Measurements from ENCODE around the gene PRXL2B. TPM values are rescaled to one million over a fixed set of nuclear protein-coding genes. Genes with fewer than 3 reads are reported as not detected.

Gene PRXL2B, protein sequence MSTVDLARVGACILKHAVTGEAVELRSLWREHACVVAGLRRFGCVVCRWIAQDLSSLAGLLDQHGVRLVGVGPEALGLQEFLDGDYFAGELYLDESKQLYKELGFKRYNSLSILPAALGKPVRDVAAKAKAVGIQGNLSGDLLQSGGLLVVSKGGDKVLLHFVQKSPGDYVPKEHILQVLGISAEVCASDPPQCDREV
- total RNA-seq = 1 to 10 TPM in 3 of 4 donors, under 1 TPM in 1; 0.97 to 3.9 (median 3.1) TPM
- 1 to 10 TPM; 1.8 to 3.0 (median 2.6) TPM for polyA plus RNA-seq
- long read RNA-seq, donor 1, partial matches to known transcripts = 0 of 2 reads
- long read RNA-seq, donor 1, other reads (novel, unspliced or antisense) = 1 of 2 reads
- long read RNA-seq, donor 2, partial matches to known transcripts = 0 of 1 reads
- long read RNA-seq, donor 2, other reads (novel, unspliced or antisense) = 1 of 1 reads

DNA sequence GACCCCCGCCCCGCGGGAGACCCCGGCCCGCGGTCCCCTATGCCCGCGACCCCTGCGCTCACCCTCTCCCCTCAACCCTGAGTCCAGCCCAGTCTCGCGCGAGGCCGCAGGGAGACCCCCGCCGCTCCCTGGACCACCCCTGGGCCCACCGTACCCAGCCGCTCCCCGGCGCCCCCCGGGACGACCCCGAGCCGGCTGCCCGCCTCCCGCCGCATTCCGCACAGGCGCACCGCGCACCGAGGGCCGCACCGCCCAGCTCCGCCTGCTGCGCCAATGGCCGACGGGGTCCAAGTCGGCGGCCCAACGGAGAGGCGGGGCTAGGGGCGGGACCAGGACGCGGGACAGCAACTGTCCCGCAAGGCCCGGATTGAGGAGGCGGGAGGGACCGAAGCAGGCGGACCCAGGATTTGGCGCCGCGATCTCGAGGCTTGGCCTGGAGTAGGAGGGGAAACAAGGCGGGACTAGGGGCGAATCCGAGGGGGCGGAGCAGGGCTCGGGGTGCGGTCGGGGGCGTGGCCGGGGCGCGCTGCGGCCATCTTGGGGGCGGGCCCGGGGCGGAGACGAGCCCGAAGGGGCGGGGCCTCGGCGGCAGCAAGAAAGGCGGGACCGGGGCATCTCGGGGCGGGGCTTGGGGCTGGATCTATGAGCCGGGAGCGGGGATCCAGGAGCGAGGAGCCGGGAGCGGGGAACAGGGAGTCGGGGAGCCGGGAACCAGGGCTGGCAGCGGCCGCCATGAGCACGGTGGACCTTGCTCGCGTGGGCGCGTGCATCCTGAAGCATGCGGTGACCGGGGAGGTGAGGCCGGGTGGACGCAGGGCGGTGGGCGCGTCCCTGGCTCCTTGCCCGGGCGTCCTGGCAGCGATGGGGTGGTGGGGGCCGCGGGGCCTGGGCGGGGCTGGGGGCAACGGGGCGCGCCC lies at the start of gene PRXL2B:
PRXL2B (plus strand) TSS at position 624 of the 917 bp plus-strand sequence; CDS start at position 733, 109 bp downstream.
- DNase-seq = peak; percentile 99 to 100
- Histone ChIP-seq H3K4me1 (peaks cover 3% of the 10 kb centered on the region), H3K4me3 (peak within 1 kb of the TSS; percentile 87), H3K27ac (peak within 1 kb of the TSS; percentile 88), H3K27me3 (ENCODE audit: insufficient read depth in 3 of 3, low read length in 2 of 3) (peaks cover 0 to 6% (median 2%) of the 10 kb centered on the region in 3 donors), H3K9me3 (no peaks in the 10 kb centered on the region), H3K36me3 (ENCODE audit: insufficient read depth in 1 of 2, low read depth in 1 of 2) (no peaks in the 10 kb centered on the region)
- WGBS, 3 donors = 1% methylated on average over 92 to 107 of the region's 107 CpGs
- intact Hi-C loops (cut with DNase I) = loop anchor here in 1 of 2 donors (5.0 kb wide), 1 partner anchor 1316 kb away; the partner anchor contains the start of gene C1orf174
- peak; percentile 94 to 96 (median 94) for ATAC-seq
- TF ChIP-seq, protein P1, sequence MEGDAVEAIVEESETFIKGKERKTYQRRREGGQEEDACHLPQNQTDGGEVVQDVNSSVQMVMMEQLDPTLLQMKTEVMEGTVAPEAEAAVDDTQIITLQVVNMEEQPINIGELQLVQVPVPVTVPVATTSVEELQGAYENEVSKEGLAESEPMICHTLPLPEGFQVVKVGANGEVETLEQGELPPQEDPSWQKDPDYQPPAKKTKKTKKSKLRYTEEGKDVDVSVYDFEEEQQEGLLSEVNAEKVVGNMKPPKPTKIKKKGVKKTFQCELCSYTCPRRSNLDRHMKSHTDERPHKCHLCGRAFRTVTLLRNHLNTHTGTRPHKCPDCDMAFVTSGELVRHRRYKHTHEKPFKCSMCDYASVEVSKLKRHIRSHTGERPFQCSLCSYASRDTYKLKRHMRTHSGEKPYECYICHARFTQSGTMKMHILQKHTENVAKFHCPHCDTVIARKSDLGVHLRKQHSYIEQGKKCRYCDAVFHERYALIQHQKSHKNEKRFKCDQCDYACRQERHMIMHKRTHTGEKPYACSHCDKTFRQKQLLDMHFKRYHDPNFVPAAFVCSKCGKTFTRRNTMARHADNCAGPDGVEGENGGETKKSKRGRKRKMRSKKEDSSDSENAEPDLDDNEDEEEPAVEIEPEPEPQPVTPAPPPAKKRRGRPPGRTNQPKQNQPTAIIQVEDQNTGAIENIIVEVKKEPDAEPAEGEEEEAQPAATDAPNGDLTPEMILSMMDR (IDR thresholded peaks at IDR 0.05) = no peak

DNA sequence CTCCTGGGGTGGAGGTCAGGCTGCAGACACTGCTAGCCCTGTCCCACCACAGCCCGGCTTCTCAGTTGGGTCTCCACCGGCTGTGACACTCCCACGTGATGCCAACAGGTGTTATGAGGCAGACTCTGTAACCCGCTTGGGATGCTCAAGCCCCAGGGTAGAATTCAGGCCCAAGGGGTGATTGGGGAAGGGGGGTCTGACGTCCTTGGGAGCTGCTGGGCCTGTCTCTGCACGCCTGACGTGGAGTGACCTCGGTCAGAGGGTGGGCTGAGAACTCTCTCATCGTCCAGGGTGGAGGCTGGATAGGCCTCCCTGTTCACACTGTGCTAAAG lies 48.8 kb upstream of the PRXL2B start:
- Histone ChIP-seq H3K27me3 (ENCODE audit: insufficient read depth in 3 of 3, low read length in 2 of 3) (peaks cover 0 to 34% (median 18%) of the 10 kb centered on the region in 3 donors), H3K4me3 (no peak overlapping the region), H3K27ac (no peak overlapping the region), H3K9me3 (no peaks in the 10 kb centered on the region), H3K4me1 (peaks cover 6% of the 10 kb centered on the region), H3K36me3 (ENCODE audit: insufficient read depth in 1 of 2, low read depth in 1 of 2) (no peaks in the 10 kb centered on the region)
- intact Hi-C loops (cut with DNase I) = no loop called here
- TF ChIP-seq, protein P1 (IDR thresholded peaks at IDR 0.05) = no peak
- WGBS, 3 donors = 39 to 52% (median 48%) methylated on average over 9 of the region's 9 CpGs
- DNase-seq = no peak
- no peak for ATAC-seq

DNA sequence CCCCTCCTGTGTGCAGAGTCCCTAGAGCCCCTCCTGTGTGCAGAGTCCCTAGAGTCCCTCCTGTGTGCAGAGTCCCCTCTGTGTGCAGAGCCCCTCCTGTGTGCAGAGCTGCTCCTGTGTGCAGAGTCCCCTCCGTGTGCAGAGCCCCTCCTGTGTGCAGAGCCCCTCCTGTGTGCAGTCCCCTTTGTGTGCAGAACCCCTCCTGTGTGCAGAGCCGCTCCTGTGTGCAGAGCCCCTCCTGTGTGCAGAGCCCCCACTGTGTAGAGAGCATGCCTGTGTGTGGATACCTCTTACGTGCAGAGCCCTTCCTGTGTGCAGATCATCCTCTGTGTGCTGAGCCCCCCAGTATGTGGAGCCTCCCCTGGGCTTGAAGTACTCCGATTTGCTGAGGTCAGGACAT lies 48.2 kb upstream of the PRXL2B start:
- H3K36me3 ChIP-seq (ENCODE audit: insufficient read depth in 1 of 2, low read depth in 1 of 2) = no peaks in the 10 kb centered on the region
- intact Hi-C loops (cut with DNase I) = no loop called here
- ATAC-seq (no peak), DNase-seq (no peak)
- H3K27me3 ChIP-seq (ENCODE audit: insufficient read depth in 3 of 3, low read length in 2 of 3) = peaks cover 0 to 36% (median 19%) of the 10 kb centered on the region in 3 donors
- no peak overlapping the region for H3K27ac ChIP-seq
- H3K4me1 ChIP-seq = no peaks in the 10 kb centered on the region
- TF ChIP-seq, protein P1 (IDR thresholded peaks at IDR 0.05) = no peak
- no peaks in the 10 kb centered on the region for H3K9me3 ChIP-seq
- no peak overlapping the region for H3K4me3 ChIP-seq
- 87 to 90% (median 90%) methylated on average over 4 of the region's 4 CpGs for WGBS, 3 donors

DNA sequence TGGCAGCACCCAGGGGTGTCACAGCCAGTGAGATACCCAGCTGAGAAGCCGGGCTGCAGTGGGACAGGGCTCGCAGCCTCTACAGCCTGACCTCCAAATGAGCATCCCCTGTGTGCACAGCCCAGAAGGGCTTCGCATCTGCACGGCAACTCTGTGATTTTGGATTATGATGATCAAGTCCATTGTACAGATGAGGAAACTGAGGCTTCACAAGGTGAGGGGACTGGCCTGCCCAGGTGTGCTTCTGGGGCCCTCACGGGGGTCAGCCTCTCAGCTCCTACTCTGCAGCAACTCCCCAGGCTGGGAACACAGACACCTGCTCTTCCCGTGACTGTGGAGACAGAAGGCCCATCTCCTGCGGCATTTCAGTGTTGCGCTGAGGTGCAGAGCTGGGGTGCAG lies 47.7 kb upstream of the PRXL2B start:
- 93 to 96% (median 94%) methylated on average over 8 of the region's 8 CpGs for WGBS, 3 donors
- Histone ChIP-seq H3K36me3 (ENCODE audit: insufficient read depth in 1 of 2, low read depth in 1 of 2) (no peaks in the 10 kb centered on the region), H3K27ac (no peak overlapping the region), H3K4me1 (no peaks in the 10 kb centered on the region), H3K4me3 (no peak overlapping the region), H3K27me3 (ENCODE audit: insufficient read depth in 3 of 3, low read length in 2 of 3) (peaks cover 0 to 41% (median 19%) of the 10 kb centered on the region in 3 donors), H3K9me3 (no peaks in the 10 kb centered on the region)
- intact Hi-C loops (cut with DNase I) = no loop called here
- ATAC-seq (no peak), DNase-seq (no peak)
- TF ChIP-seq, protein P1 (IDR thresholded peaks at IDR 0.05) = no peak

Data from psoas muscle (tissue), 8 donors.